HepG2 (cell line): ENCODE results near the gene SHC1. TPM values are rescaled to one million over a fixed set of nuclear protein-coding genes. Genes with fewer than 3 reads are reported as not detected.

ENCODE experiments used
- HMGXB4 ChIP-seq, 2 experiments: sonication (generic) in 1 of 2; formaldehyde crosslinking in 1 of 2; IDR thresholded peaks; 2 replicates each; pipeline versions ENCODE4 v1.4.0 to v1.6.1; 2018 to 2020; ENCODE audit warnings: missing genetic modification reagents in 2 of 2, borderline replicate concordance in 1 of 2, low read depth in 1 of 2, mild to moderate bottlenecking in 1 of 2, missing biosample characterization in 1 of 2
- KLF16 ChIP-seq, 2 experiments: sonication (generic) in 1 of 2; formaldehyde crosslinking in 1 of 2; IDR thresholded peaks; 2 replicates each; pipeline versions ENCODE4 v1.6.1 to v1.8.0; 2016 to 2023; ENCODE audit warnings: missing genetic modification reagents in 2 of 2, missing compliant biosample characterization in 1 of 2
- NFYC ChIP-seq: IDR thresholded peaks from 2 replicates; pipeline ENCODE4 v1.6.1; 2016; ENCODE audit warnings: missing genetic modification reagents, missing compliant biosample characterization
- RBM22 ChIP-seq: fragments of 200-400 bp; formaldehyde crosslinking; optimal IDR thresholded peaks from 2 replicates; pipeline ENCODE3; 2017; ENCODE audit warnings: mild to moderate bottlenecking, low read length, moderate library complexity
- ZBTB10 ChIP-seq: sonication (generic); formaldehyde crosslinking; IDR thresholded peaks from 2 replicates; pipeline ENCODE4 v1.4.0; 2020; ENCODE audit warnings: missing genetic modification reagents, borderline replicate concordance
- ZFP36L1 ChIP-seq: sonication (generic); formaldehyde crosslinking; IDR thresholded peaks from 2 replicates; pipeline ENCODE4 v1.8.0; 2022; ENCODE audit warnings: mild to moderate bottlenecking, missing genetic modification reagents, moderate library complexity
- ZKSCAN8 ChIP-seq: IDR thresholded peaks from 2 replicates; pipeline ENCODE4 v1.6.1; 2016; ENCODE audit warnings: borderline replicate concordance, missing genetic modification reagents, missing compliant biosample characterization
- ZNF280D ChIP-seq: sonication (generic); formaldehyde crosslinking; IDR thresholded peaks from 2 replicates; pipeline ENCODE4 v1.5.1; 2020; ENCODE audit warnings: mild to moderate bottlenecking, missing genetic modification reagents
- ZNF367 ChIP-seq: sonication (generic); formaldehyde crosslinking; IDR thresholded peaks from 2 replicates; pipeline ENCODE4 v1.4.0; 2020; ENCODE audit warnings: missing genetic modification reagents, borderline replicate concordance
- ZNF605 ChIP-seq: sonication (generic); formaldehyde crosslinking; IDR thresholded peaks from 2 replicates; pipeline ENCODE4 v1.8.0; 2022; ENCODE audit warnings: mild to moderate bottlenecking, missing genetic modification reagents
- ZNF614 ChIP-seq: IDR thresholded peaks from 2 replicates; pipeline ENCODE4 v1.6.1; 2018; ENCODE audit warnings: missing biosample characterization, missing genetic modification reagents, inconsistent platforms, borderline replicate concordance
- ZNF761 ChIP-seq: sonication (generic); formaldehyde crosslinking; conservative IDR thresholded peaks from 2 replicates; pipeline ENCODE4 v1.4.0; 2020; ENCODE audit warnings: mild to moderate bottlenecking, missing genetic modification reagents
- ZSCAN25 ChIP-seq: sonication (generic); formaldehyde crosslinking; IDR thresholded peaks from 2 replicates; pipeline ENCODE4 v1.8.0; 2022; ENCODE audit warnings: mild to moderate bottlenecking, missing genetic modification reagents
- ZSCAN31 ChIP-seq: sonication (generic); formaldehyde crosslinking; IDR thresholded peaks from 2 replicates; pipeline ENCODE4 v1.5.0; 2020; ENCODE audit warnings: low read depth, mild to moderate bottlenecking, missing genetic modification reagents
- polyA plus RNA-seq, 8 experiments: library from polyadenylated mRNA; depleted of rRNA in 3 of 8; stranded (reverse) in 7 of 8; unstranded in 1 of 8; fragments of >200 nt; fragmentation: Illumina TruSeq in 4 of 8; extraction: Trizol in 4 of 8; gene quantifications; 2 replicates each; pipeline versions ENCODE4 v1.2.1 to v1.2.3, GENCODE V29; 2011 to 2016; ENCODE audit warnings: low read depth in 4 of 8, missing spikeins in 1 of 8, mixed read lengths in 1 of 8; ENCODE audit not compliant: insufficient read depth in 1 of 8
- total RNA-seq, 5 experiments: library from RNA; depleted of rRNA; stranded (reverse); fragments of >200 nt; fragmentation: Illumina TruSeq; extraction: Trizol; gene quantifications; 2 replicates each; pipeline ENCODE4 v1.2.3, GENCODE V29; 2016; ENCODE audit warnings: low read depth in 1 of 5
- TF ChIP-seq, protein P1 (sequence below): IDR thresholded peaks from 2 replicates; pipeline ENCODE4 v1.6.1; 2012; ENCODE audit warnings: inconsistent platforms
- TF ChIP-seq, protein P2 (sequence below): sonication (generic); formaldehyde crosslinking; IDR thresholded peaks from 2 replicates; pipeline ENCODE4 v1.4.0; 2020; ENCODE audit warnings: mild to moderate bottlenecking, missing genetic modification reagents

Gene SHC1
- total and polyA plus RNA-seq, 2 of the 13 experiments (the other 11 are each of a cell fraction or from before 2014, with no cell fraction given) = 52.0 to 137 TPM

DNA sequence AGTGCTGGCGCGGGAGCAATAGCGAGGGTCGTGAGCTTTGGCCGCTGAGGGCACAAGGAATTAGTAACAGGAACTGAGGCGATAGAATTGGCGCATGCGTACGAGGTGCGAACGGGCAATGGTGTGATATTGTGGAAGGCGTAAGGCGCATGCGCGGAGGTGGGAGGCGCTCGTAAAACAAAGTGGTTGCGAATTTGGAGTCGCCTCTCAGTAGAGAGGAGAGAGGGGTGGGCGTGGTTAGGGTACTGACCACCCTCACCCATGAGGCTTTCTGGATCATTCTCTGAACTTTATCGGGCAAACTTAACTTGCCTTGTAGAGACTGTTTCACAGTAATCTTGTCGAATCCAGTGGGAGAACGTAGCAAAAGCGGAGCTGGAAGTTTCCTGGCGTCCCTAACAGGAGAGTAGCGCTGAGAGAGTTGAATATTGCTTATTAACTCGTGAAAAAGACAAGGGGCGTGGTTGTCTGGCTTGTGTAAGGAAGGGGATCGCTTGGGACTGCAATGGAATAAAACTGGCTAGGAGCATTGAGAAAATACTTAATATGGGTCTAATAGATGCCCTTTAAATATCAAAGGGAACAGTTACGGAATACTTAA is 4.4 kb upstream of the SHC1 start (continued):
- TF ChIP-seq HMGXB4 (CRISPR knock-in tag; IDR thresholded peaks at IDR 0.05; ENCODE audit: borderline replicate concordance in 1 of 2, low read depth in 1 of 2) (peak in 1 of 2 experiments; percentile 20; a peak in 1 of 4 replicates), ZBTB10 (CRISPR knock-in tag) (no peak), ZNF367 (CRISPR knock-in tag) (no peak), ZFP36L1 (CRISPR knock-in tag) (no peak), ZNF605 (CRISPR knock-in tag) (peak; percentile 55), NFYC (no peak), ZKSCAN8 (CRISPR knock-in tag) (no peak), ZNF280D (0 out of 2 replicates have a peak, but pooled peaks have one; percentile 16), ZNF761 (CRISPR knock-in tag) (no peak), ZSCAN31 (0 out of 2 replicates have a peak, but pooled peaks have one; percentile 45), KLF16 (CRISPR knock-in tag; IDR thresholded peaks at IDR 0.05) (peak in 1 of 2 experiments; percentile 69; a peak in 2 of 4 replicates), ZNF614 (no peak; the same call in 1 of the 2 replicates), ZSCAN25 (CRISPR knock-in tag) (no peak), RBM22 (no peak)
- TF ChIP-seq, protein P1, sequence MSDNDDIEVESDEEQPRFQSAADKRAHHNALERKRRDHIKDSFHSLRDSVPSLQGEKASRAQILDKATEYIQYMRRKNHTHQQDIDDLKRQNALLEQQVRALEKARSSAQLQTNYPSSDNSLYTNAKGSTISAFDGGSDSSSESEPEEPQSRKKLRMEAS = peak; percentile 83
- TF ChIP-seq, protein P2, sequence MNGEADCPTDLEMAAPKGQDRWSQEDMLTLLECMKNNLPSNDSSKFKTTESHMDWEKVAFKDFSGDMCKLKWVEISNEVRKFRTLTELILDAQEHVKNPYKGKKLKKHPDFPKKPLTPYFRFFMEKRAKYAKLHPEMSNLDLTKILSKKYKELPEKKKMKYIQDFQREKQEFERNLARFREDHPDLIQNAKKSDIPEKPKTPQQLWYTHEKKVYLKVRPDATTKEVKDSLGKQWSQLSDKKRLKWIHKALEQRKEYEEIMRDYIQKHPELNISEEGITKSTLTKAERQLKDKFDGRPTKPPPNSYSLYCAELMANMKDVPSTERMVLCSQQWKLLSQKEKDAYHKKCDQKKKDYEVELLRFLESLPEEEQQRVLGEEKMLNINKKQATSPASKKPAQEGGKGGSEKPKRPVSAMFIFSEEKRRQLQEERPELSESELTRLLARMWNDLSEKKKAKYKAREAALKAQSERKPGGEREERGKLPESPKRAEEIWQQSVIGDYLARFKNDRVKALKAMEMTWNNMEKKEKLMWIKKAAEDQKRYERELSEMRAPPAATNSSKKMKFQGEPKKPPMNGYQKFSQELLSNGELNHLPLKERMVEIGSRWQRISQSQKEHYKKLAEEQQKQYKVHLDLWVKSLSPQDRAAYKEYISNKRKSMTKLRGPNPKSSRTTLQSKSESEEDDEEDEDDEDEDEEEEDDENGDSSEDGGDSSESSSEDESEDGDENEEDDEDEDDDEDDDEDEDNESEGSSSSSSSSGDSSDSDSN (CRISPR knock-in tag) = no peak
